22Rv1 (cell line): ENCODE measurements around the gene SLC6A8.

ENCODE experiments used
- H3K27ac ChIP-seq: fragments of 450-650 bp; 2 replicates; pipeline ENCODE4 v1.5.1; 2017
- CTCF ChIP-seq: fragments of 450-650 bp; IDR thresholded peaks from 2 replicates; pipeline ENCODE4 v1.5.1; 2017; ENCODE audit warnings: mild to moderate bottlenecking
- ZFX ChIP-seq: fragments of 450-650 bp; IDR thresholded peaks from 2 replicates; pipeline ENCODE4 v1.6.1; 2017; ENCODE audit warnings: antibody characterized with exemption, borderline replicate concordance

The SLC6A8 gene

GRCh38 chrX:153645921-153646488 lies 41.7 kb upstream of the SLC6A8 start:
- H3K27ac ChIP-seq, result no peak overlapping the region
- no peak for TF ChIP-seq CTCF
- TF ChIP-seq ZFX, result no peak

- TF ChIP-seq ZFX (no peak), CTCF (no peak)
- no peak within 1 kb of the TSS for H3K27ac ChIP-seq
Measured at GRCh38 chrX:153646620-153647373, 40.9 kb upstream of the SLC6A8 start, which contains the start of gene DUSP9. DUSP9 (plus strand) TSS chrX:153647203; CDS start chrX:153647954, 751 bp downstream.

GRCh38 chrX:153647461-153648357 lies 40.0 kb upstream of the SLC6A8 start:
- no peak overlapping the region for H3K27ac ChIP-seq
- TF ChIP-seq CTCF, result no peak
- TF ChIP-seq ZFX, result no peak

- no peak for TF ChIP-seq ZFX
- TF ChIP-seq CTCF, result no peak
Measured at GRCh38 chrX:153648358-153649177, 39.2 kb upstream of the SLC6A8 start.

GRCh38 chrX:153649178-153649914 lies 38.4 kb upstream of the SLC6A8 start:
- no peak overlapping the region for H3K27ac ChIP-seq
- TF ChIP-seq ZFX, result no peak
- TF ChIP-seq CTCF, result peak; percentile 48

More at GRCh38 chrX:153648358-153649177, 39.2 kb upstream of the SLC6A8 start:
- H3K27ac ChIP-seq, result no peak overlapping the region
